HUES48 (cell line): ENCODE measurements around the gene CH25H.

Source experiments
- H3K27ac ChIP-seq: one replicate; pipeline ENCODE4 v1.7.0; 2013; ENCODE audit warnings: low read depth, low read length, inconsistent platforms
- H3K27me3 ChIP-seq: 2 replicates; pipeline ENCODE4 v1.6.1; 2013; ENCODE audit warnings: mild to moderate bottlenecking, low read length; ENCODE audit not compliant: control insufficient read depth, insufficient read depth
- H3K36me3 ChIP-seq: 2 replicates; pipeline ENCODE4 v1.6.1; 2013; ENCODE audit warnings: low read length; ENCODE audit not compliant: control insufficient read depth, insufficient read depth
- H3K4me1 ChIP-seq: 2 replicates; pipeline ENCODE4 v1.6.1; 2013; ENCODE audit warnings: mild to moderate bottlenecking, low read length; ENCODE audit not compliant: control insufficient read depth, insufficient read depth
- H3K4me3 ChIP-seq: 2 replicates; pipeline ENCODE4 v1.5.1; 2013; ENCODE audit warnings: mild to moderate bottlenecking, low read depth, low read length
- H3K9ac ChIP-seq: 2 replicates; pipeline ENCODE4 v1.6.1; 2013; ENCODE audit warnings: mild to moderate bottlenecking, low read depth, low read length, moderate library complexity
- H3K9me3 ChIP-seq: 2 replicates; pipeline ENCODE4 v1.6.1; 2013; ENCODE audit warnings: low read length; ENCODE audit not compliant: control insufficient read depth, insufficient read depth

Gene CH25H

GRCh38 chr10:89242840-89243568 is 35.9 kb upstream of the CH25H start:
- H3K27ac ChIP-seq: no peak overlapping the region
- H3K9me3 ChIP-seq: no peaks in the 10 kb centered on the region

GRCh38 chr10:89242345-89242684 is 35.2 kb upstream of the CH25H start:
- Histone ChIP-seq H3K4me1 (peaks cover 35% of the 10 kb centered on the region), H3K9ac (no peak overlapping the region), H3K9me3 (no peaks in the 10 kb centered on the region), H3K27ac (no peak overlapping the region), H3K27me3 (no peaks in the 10 kb centered on the region), H3K4me3 (no peak overlapping the region), H3K36me3 (no peaks in the 10 kb centered on the region)

More at GRCh38 chr10:89242840-89243568, 35.9 kb upstream of the CH25H start:
- no peak overlapping the region for H3K4me3 ChIP-seq
- H3K27me3 ChIP-seq: no peaks in the 10 kb centered on the region
- no peak overlapping the region for H3K9ac ChIP-seq
- H3K36me3 ChIP-seq: no peaks in the 10 kb centered on the region
- peaks cover 35% of the 10 kb centered on the region for H3K4me1 ChIP-seq

- H3K9me3 ChIP-seq: no peaks in the 10 kb centered on the region
- no peaks in the 10 kb centered on the region for H3K36me3 ChIP-seq
- H3K4me1 ChIP-seq: peaks cover 35% of the 10 kb centered on the region
- H3K27me3 ChIP-seq: no peaks in the 10 kb centered on the region
- H3K27ac ChIP-seq: peak overlapping the region; percentile 13
- no peak overlapping the region for H3K4me3 ChIP-seq
- no peak overlapping the region for H3K9ac ChIP-seq
Observed at GRCh38 chr10:89241486-89242344, 34.6 kb upstream of the CH25H start.

GRCh38 chr10:89241026-89241425 is 33.9 kb upstream of the CH25H start:
- Histone ChIP-seq H3K27me3 (no peaks in the 10 kb centered on the region), H3K4me1 (peaks cover 34% of the 10 kb centered on the region), H3K4me3 (no peak overlapping the region), H3K36me3 (no peaks in the 10 kb centered on the region), H3K9me3 (no peaks in the 10 kb centered on the region), H3K9ac (no peak overlapping the region), H3K27ac (no peak overlapping the region)

GRCh38 chr10:89240519-89240918 is 33.4 kb upstream of the CH25H start:
- H3K27ac ChIP-seq: no peak overlapping the region
- H3K4me3 ChIP-seq: no peak overlapping the region
- no peaks in the 10 kb centered on the region for H3K36me3 ChIP-seq
- no peak overlapping the region for H3K9ac ChIP-seq
- no peaks in the 10 kb centered on the region for H3K9me3 ChIP-seq
- H3K4me1 ChIP-seq: peaks cover 33% of the 10 kb centered on the region
- H3K27me3 ChIP-seq: no peaks in the 10 kb centered on the region

- no peak overlapping the region for H3K27ac ChIP-seq
- no peak overlapping the region for H3K4me3 ChIP-seq
- H3K4me1 ChIP-seq: peaks cover 34% of the 10 kb centered on the region
- H3K36me3 ChIP-seq: no peaks in the 10 kb centered on the region
- no peaks in the 10 kb centered on the region for H3K9me3 ChIP-seq
- H3K9ac ChIP-seq: no peak overlapping the region
- H3K27me3 ChIP-seq: no peaks in the 10 kb centered on the region
Observed at GRCh38 chr10:89238956-89239644, 32.0 kb upstream of the CH25H start.

- Histone ChIP-seq H3K27me3 (no peaks in the 10 kb centered on the region), H3K9ac (no peak overlapping the region), H3K36me3 (no peaks in the 10 kb centered on the region), H3K27ac (no peak overlapping the region), H3K4me3 (no peak overlapping the region), H3K9me3 (no peaks in the 10 kb centered on the region), H3K4me1 (peaks cover 23% of the 10 kb centered on the region)
Observed at GRCh38 chr10:89237849-89238248, 30.7 kb upstream of the CH25H start.

- no peaks in the 10 kb centered on the region for H3K27me3 ChIP-seq
- no peak overlapping the region for H3K4me3 ChIP-seq
- no peak overlapping the region for H3K9ac ChIP-seq
- H3K27ac ChIP-seq: no peak overlapping the region
- no peaks in the 10 kb centered on the region for H3K36me3 ChIP-seq
- peaks cover 11% of the 10 kb centered on the region for H3K4me1 ChIP-seq
- H3K9me3 ChIP-seq: no peaks in the 10 kb centered on the region
Observed at GRCh38 chr10:89236226-89236797, 29.2 kb upstream of the CH25H start.

- no peak overlapping the region for H3K4me3 ChIP-seq
- no peaks in the 10 kb centered on the region for H3K36me3 ChIP-seq
- peaks cover 11% of the 10 kb centered on the region for H3K4me1 ChIP-seq
- H3K27ac ChIP-seq: peak overlapping the region; percentile 79
- no peaks in the 10 kb centered on the region for H3K9me3 ChIP-seq
- H3K27me3 ChIP-seq: no peaks in the 10 kb centered on the region
- H3K9ac ChIP-seq: no peak overlapping the region
Observed at GRCh38 chr10:89235073-89235798, 28.1 kb upstream of the CH25H start.

GRCh38 chr10:89233033-89233432 is 25.9 kb upstream of the CH25H start:
- no peaks in the 10 kb centered on the region for H3K27me3 ChIP-seq
- no peak overlapping the region for H3K4me3 ChIP-seq
- no peak overlapping the region for H3K27ac ChIP-seq
- H3K9me3 ChIP-seq: peaks cover 8% of the 10 kb centered on the region; the same call in 1 of the 2 replicates
- H3K4me1 ChIP-seq: peaks cover 11% of the 10 kb centered on the region
- no peaks in the 10 kb centered on the region for H3K36me3 ChIP-seq
- no peak overlapping the region for H3K9ac ChIP-seq
